Smooth muscle cell (in vitro differentiated cells): ENCODE results near the gene IGSF9. TPM values are rescaled to one million over a fixed set of nuclear protein-coding genes. Genes with fewer than 3 reads are reported as not detected.

Source experiments
- DNase-seq: peaks from one replicate; lab custom pipeline; 2025; ENCODE audit not compliant: unreplicated experiment; lab: John Stamatoyannopoulos, UW
- H2AFZ ChIP-seq: fragments of 200-600 bp; sonication (generic); 2 replicates; pipeline ENCODE4 v1.6.0; 2016; ENCODE audit warnings: antibody characterized with exemption, low read depth, mild to moderate bottlenecking
- H3F3A ChIP-seq: fragments of 200-600 bp; sonication (generic); 2 replicates; pipeline ENCODE4 v1.6.0; 2017; ENCODE audit warnings: antibody characterized with exemption, low read depth
- H3K27ac ChIP-seq: fragments of 200-600 bp; sonication (generic); 2 replicates; pipeline ENCODE4 v1.5.1; 2016; ENCODE audit warnings: low read depth, mild to moderate bottlenecking
- H3K27me3 ChIP-seq: fragments of 200-600 bp; sonication (generic); 2 replicates; pipeline ENCODE4 v1.6.1; 2016; ENCODE audit warnings: low read depth, mild to moderate bottlenecking
- H3K36me3 ChIP-seq: fragments of 200-600 bp; sonication (generic); 2 replicates; pipeline ENCODE4 v1.5.1; 2016; ENCODE audit warnings: low read depth
- H3K4me1 ChIP-seq: fragments of 200-600 bp; sonication (generic); 2 replicates; pipeline ENCODE4 v1.5.1; 2016; ENCODE audit warnings: low read depth
- H3K4me2 ChIP-seq: fragments of 200-600 bp; sonication (generic); 2 replicates; pipeline ENCODE4 v1.6.0; 2016; ENCODE audit warnings: mild to moderate bottlenecking
- H3K4me3 ChIP-seq: fragments of 200-600 bp; sonication (generic); 2 replicates; pipeline ENCODE4 v1.5.1; 2016; ENCODE audit warnings: mild to moderate bottlenecking
- H3K79me2 ChIP-seq: fragments of 200-600 bp; sonication (generic); 2 replicates; pipeline ENCODE4 v1.6.0; 2016; ENCODE audit warnings: low read depth, mild to moderate bottlenecking
- H3K9ac ChIP-seq: fragments of 200-600 bp; sonication (generic); 2 replicates; pipeline ENCODE4 v1.6.0; 2016; ENCODE audit warnings: low read depth
- H3K9me3 ChIP-seq: fragments of 200-600 bp; sonication (generic); replicated peaks from 2 replicates; pipeline ENCODE4 v1.5.1; 2016; ENCODE audit warnings: low read depth
- H4K20me1 ChIP-seq: fragments of 200-600 bp; sonication (generic); 2 replicates; pipeline ENCODE4 v1.6.0; 2016; ENCODE audit warnings: low read depth
- CTCF ChIP-seq: fragments of 200-600 bp; sonication (generic); IDR thresholded peaks from 2 replicates; pipeline ENCODE4 v1.5.1; 2017; ENCODE audit warnings: borderline replicate concordance, mild to moderate bottlenecking, antibody characterized with exemption; ENCODE audit not compliant: insufficient read depth, poor library complexity, severe bottlenecking
- WGBS: methylation state at CpG from one replicate; pipeline ENCODE4 v1.1.7; 2016; ENCODE audit warnings: low lambda C conversion rate; 5-methylcytosine and 5-hydroxymethylcytosine counted together
- microRNA-seq: library from miRNA; unstranded; fragments of <30 nt; microRNA quantifications from one replicate; pipeline ENCODE4, GENCODE V29; 2016; ENCODE audit warnings: borderline number of aligned reads
- polyA plus RNA-seq: library from polyadenylated mRNA; unstranded; fragments of >200 nt; fragmentation: Nextera tagmentation; extraction: Ambion mirVana; gene quantifications from 2 replicates; pipeline ENCODE4 v1.2.1, GENCODE V29; 2016
- small RNA-seq: library from RNA; depleted of rRNA; stranded (forward); fragments of <200 nt; gene quantifications from one replicate; pipeline ENCODE3, GENCODE V24; 2014
- total RNA-seq: library from RNA; depleted of rRNA; stranded (reverse); fragments of >200 nt; gene quantifications from 2 replicates; pipeline ENCODE4 v1.2.3, GENCODE V29; 2014

Gene IGSF9
- total and polyA plus RNA-seq, 2 experiments from 2014 or later: 0.99 to 2.1 TPM

DNA sequence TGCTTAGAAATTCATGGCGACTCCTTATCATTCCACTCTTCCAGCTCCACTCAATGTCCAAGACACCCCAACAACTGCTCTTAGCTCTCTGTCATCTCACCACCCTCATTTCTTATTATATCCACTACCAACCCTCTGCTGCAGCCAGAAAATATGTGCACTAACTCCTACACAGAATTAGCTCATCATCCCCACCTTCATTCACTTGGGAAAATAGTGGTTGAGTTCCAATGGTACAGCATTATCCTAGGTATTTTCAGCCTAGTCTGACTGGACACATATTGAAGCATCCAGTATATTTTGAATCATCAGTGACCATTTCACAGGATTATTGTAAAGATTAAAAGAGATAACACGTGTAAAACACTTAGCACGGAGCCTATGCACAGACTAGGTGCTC lies 66.3 kb downstream of the IGSF9 start:
- no peaks in the 10 kb centered on the region for H3K9me3 ChIP-seq

GRCh38 chr1:159877695-159878444 lies 67.5 kb downstream of the IGSF9 start:
- no peak overlapping the region for H3K9ac ChIP-seq
- H3K27me3 ChIP-seq: no peaks in the 10 kb centered on the region
- H3F3A ChIP-seq: no peaks in the 10 kb centered on the region
- no peak overlapping the region for H3K4me3 ChIP-seq
- H3K9me3 ChIP-seq: no peaks in the 10 kb centered on the region
- no peak overlapping the region for H2AFZ ChIP-seq
- H3K36me3 ChIP-seq: no peaks in the 10 kb centered on the region
- H3K79me2 ChIP-seq: no peaks in the 10 kb centered on the region
- 96% methylated on average over 6 of the region's 6 CpGs for WGBS
- no peak overlapping the region for H3K4me2 ChIP-seq
- no peaks in the 10 kb centered on the region for H4K20me1 ChIP-seq
- DNase-seq: no peak
- TF ChIP-seq CTCF: no peak
- H3K4me1 ChIP-seq: no peaks in the 10 kb centered on the region
- H3K27ac ChIP-seq: no peak overlapping the region

More for the DNA sequence above, 66.3 kb downstream of the IGSF9 start:
- Histone ChIP-seq H4K20me1 (no peaks in the 10 kb centered on the region), H3K4me1 (no peaks in the 10 kb centered on the region), H3K79me2 (no peaks in the 10 kb centered on the region), H3K4me3 (no peak overlapping the region), H3K27me3 (no peaks in the 10 kb centered on the region), H3K9ac (no peak overlapping the region), H3K4me2 (no peak overlapping the region), H2AFZ (no peak overlapping the region), H3F3A (no peaks in the 10 kb centered on the region), H3K27ac (no peak overlapping the region), H3K36me3 (no peaks in the 10 kb centered on the region)
- TF ChIP-seq CTCF: no peak
- no peak for DNase-seq
- WGBS: 83% methylated on average over 3 of the region's 3 CpGs

Small RNA genes lying within 50 kb of the gene (microRNA-seq; reads per million reads assigned to microRNA genes)
- gene MIR4259: not detected

Small RNA genes lying within 50 kb of the gene (small RNA-seq; reads per million reads assigned to genes)
- gene MIR4259: not detected

Other genes starting within 250 kb of the IGSF9 start
- gene CRP, start 231.0 kb downstream of the IGSF9 start, total RNA-seq: not detected in 2 replicates
- not detected in 2 replicates for gene CRP, start 231.0 kb downstream of the IGSF9 start, polyA plus RNA-seq
- 11.4 and 32.9 TPM in 2 replicates for gene DUSP23, start 164.7 kb downstream of the IGSF9 start, total RNA-seq
- gene DUSP23, start 164.7 kb downstream of the IGSF9 start, polyA plus RNA-seq: 41.4 and 47.4 TPM in 2 replicates
- not detected in 2 replicates for gene FCRL6, start 143.3 kb downstream of the IGSF9 start, total RNA-seq
- gene FCRL6, start 143.3 kb downstream of the IGSF9 start, polyA plus RNA-seq: not detected in 2 replicates
- gene SLAMF8, start 118.7 kb downstream of the IGSF9 start, total RNA-seq: 10.8 and 11.0 TPM in 2 replicates
- 13.5 and 15.1 TPM in 2 replicates for gene SLAMF8, start 118.7 kb downstream of the IGSF9 start, polyA plus RNA-seq
- gene VSIG8, start 83.0 kb downstream of the IGSF9 start, total RNA-seq: not detected in 2 replicates
- gene VSIG8, start 83.0 kb downstream of the IGSF9 start, polyA plus RNA-seq: 0.29 and 1.3 TPM in 2 replicates
- gene CFAP45, start 45.4 kb downstream of the IGSF9 start, total RNA-seq: 1.1 and 1.3 TPM in 2 replicates
- gene CFAP45, start 45.4 kb downstream of the IGSF9 start, polyA plus RNA-seq: 1.2 and 1.9 TPM in 2 replicates
- gene TAGLN2, start 20.1 kb downstream of the IGSF9 start, total RNA-seq: 390 and 408 TPM in 2 replicates
- gene TAGLN2, start 20.1 kb downstream of the IGSF9 start, polyA plus RNA-seq: 1,005 and 1,171 TPM in 2 replicates
- 1.3 TPM in 1 of 2 replicates, not detected in the other for gene SLAMF9, start 8.6 kb upstream of the IGSF9 start, total RNA-seq
- gene SLAMF9, start 8.6 kb upstream of the IGSF9 start, polyA plus RNA-seq: 1.8 and 2.1 TPM in 2 replicates
- 4.7 and 5.2 TPM in 2 replicates for gene PIGM, start 86.4 kb upstream of the IGSF9 start, total RNA-seq
- gene PIGM, start 86.4 kb upstream of the IGSF9 start, polyA plus RNA-seq: 2.9 and 3.0 TPM in 2 replicates
- not detected in 2 replicates for gene KCNJ10, start 124.5 kb upstream of the IGSF9 start, total RNA-seq
- gene KCNJ10, start 124.5 kb upstream of the IGSF9 start, polyA plus RNA-seq: not detected in 2 replicates
- not detected in 2 replicates for gene KCNJ9, start 135.9 kb upstream of the IGSF9 start, total RNA-seq
- gene KCNJ9, start 135.9 kb upstream of the IGSF9 start, polyA plus RNA-seq: not detected in 2 replicates
- gene IGSF8, start 153.0 kb upstream of the IGSF9 start, total RNA-seq: 17.3 and 20.8 TPM in 2 replicates
- 30.2 and 35.5 TPM in 2 replicates for gene IGSF8, start 153.0 kb upstream of the IGSF9 start, polyA plus RNA-seq
- gene ATP1A2, start 170.1 kb upstream of the IGSF9 start, total RNA-seq: not detected in 2 replicates
- gene ATP1A2, start 170.1 kb upstream of the IGSF9 start, polyA plus RNA-seq: 0.07 TPM in 1 of 2 replicates, not detected in the other
- gene ATP1A4, start 206.0 kb upstream of the IGSF9 start, total RNA-seq: not detected in 2 replicates
- gene ATP1A4, start 206.0 kb upstream of the IGSF9 start, polyA plus RNA-seq: not detected in 2 replicates
- gene CASQ1, start 245.0 kb upstream of the IGSF9 start, total RNA-seq: 0.36 TPM in 1 of 2 replicates, not detected in the other
- gene CASQ1, start 245.0 kb upstream of the IGSF9 start, polyA plus RNA-seq: 0.48 TPM in 1 of 2 replicates, not detected in the other